GM12872 (cell line): ENCODE results near the gene AUH.

ENCODE experiments used
- CTCF ChIP-seq: IDR thresholded peaks from 3 replicates; pipeline ENCODE4 v1.5.1; 2011; ENCODE audit warnings: low read depth, mild to moderate bottlenecking, low read length, moderate library complexity; ENCODE audit not compliant: insufficient read depth

The AUH gene

GRCh38 chr9:91391412-91391811, 29.7 kb upstream of the AUH start:
- no peak for TF ChIP-seq CTCF

GRCh38 chr9:91386765-91387164, 25.0 kb upstream of the AUH start:
- TF ChIP-seq CTCF, result no peak

GRCh38 chr9:91384954-91385353, 23.2 kb upstream of the AUH start:
- no peak for TF ChIP-seq CTCF

GRCh38 chr9:91383577-91383976, 21.9 kb upstream of the AUH start:
- no peak for TF ChIP-seq CTCF

- TF ChIP-seq CTCF, result no peak
Observed at GRCh38 chr9:91382298-91382697, 20.6 kb upstream of the AUH start.

- TF ChIP-seq CTCF, result no peak
Observed at GRCh38 chr9:91379426-91379825, 17.7 kb upstream of the AUH start.

- TF ChIP-seq CTCF, result no peak
Observed at GRCh38 chr9:91378695-91379127, 17.0 kb upstream of the AUH start.

GRCh38 chr9:91376239-91376638, 14.5 kb upstream of the AUH start:
- no peak for TF ChIP-seq CTCF
